Activated CD4-positive, alpha-beta T cell treated with anti-CD3 and anti-CD28 coated beads, Interleukin-10, Interleukin-2, amounts not matched to agents 100 ng/mL and 50 ng/mL, durations not matched to agents 16 hours and 8 hours (primary cell): ENCODE measurements around the gene UQCRQ.
"Not testable (repeated sequence)": the region's sequence is repeated elsewhere in the genome, so short reads cannot be mapped to it uniquely, and the experiment has no call there.

Experiments
- DNase-seq: peaks from one replicate; pipeline ENCODE4 v3.0.0-alpha.2; 2020

UQCRQ gene

DNA sequence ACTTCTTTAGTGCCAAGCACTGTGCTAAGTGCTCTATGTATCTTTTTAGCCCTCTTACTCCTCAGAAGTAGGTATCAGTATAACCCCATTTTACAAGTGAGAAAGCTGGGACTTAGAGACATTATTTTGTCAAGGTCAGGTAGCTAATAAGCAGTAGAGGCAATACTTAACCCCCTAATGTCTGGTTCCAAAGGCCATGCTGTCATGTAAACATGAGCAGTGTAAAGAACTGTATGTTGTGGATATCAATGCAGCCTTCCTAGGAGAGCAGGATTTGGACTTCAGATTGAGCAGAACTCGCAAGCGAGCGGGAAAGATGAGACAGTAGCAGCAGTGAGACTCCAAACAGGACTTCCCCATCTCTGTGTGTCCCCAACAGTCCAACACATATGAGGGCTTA is 32.4 kb upstream of the UQCRQ start:
- no peak for DNase-seq

DNA sequence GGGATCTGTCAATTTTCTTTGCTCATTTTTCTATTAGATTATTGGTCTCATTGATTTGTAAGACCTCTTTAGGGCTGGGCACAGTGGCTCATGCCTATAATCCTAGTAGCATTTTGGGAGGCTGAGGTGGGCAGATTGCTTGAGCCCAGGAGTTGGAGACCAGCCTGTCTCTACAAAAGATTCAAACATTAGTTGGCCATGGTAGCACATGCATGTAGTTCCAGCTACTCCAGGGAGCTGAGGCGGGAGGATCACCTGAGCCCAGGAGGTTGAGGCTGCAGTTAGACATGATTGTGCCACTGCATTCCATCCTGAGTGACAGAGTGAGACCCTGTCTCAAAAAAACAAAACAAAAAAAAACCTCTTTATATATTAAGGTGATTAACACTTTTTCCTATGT is 29.6 kb upstream of the UQCRQ start:
- no peak for DNase-seq

DNA sequence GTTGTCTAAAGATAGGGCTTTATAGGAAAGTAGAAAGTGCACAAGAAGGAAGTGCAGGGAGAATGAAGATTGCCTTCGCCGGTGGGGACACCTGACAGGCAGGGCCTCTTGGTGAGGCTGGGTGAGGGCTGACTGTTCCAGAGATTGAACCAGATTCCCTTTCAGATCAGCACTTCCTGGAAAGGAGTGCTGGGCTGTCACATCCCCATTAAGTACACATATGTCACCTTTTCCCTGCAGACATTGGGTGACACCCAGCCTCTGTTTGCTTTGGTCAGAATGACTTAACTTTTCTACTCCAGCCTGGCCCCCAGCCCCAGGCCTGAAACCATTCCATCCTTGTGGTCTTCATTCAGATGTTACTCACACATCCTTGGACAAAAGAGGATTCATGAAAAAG is 28.6 kb upstream of the UQCRQ start:
- DNase-seq = no peak

DNA sequence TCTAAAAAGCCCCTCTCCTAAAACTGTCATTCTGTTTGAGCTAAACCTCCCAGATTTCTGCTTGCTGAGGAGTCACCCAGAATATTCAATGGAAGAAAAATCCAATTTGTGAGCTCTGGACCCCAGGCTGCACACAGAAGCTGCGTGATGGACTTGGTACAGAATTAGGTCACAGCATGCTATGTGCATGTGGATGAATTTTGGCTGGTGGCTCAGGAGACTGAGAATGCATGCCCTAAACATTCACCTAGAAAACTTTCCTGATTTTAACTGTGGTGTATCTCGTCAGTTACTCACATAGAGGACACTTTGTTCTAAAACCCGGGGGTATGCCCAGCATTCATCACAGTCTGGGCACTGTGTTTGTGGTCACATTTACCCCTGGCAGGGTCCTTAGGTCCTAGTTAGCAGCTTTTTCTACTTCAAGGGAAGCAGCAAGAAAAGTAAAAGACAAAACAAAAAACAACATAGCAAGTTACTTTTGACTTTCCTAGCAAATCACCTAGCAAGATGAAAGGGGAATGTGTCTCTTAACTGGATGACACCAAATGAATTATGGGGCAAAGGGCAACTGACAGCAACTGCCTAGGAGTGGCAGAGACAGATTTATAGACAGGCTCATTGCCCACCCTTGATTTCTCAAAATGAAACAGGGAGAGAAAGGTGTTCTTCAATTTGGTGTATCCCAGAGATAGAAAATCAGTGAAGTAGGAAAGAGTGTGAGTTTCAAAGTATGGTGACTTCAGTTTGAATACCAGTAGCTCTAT is 27.7 kb upstream of the UQCRQ start:
- no peak for DNase-seq

DNA sequence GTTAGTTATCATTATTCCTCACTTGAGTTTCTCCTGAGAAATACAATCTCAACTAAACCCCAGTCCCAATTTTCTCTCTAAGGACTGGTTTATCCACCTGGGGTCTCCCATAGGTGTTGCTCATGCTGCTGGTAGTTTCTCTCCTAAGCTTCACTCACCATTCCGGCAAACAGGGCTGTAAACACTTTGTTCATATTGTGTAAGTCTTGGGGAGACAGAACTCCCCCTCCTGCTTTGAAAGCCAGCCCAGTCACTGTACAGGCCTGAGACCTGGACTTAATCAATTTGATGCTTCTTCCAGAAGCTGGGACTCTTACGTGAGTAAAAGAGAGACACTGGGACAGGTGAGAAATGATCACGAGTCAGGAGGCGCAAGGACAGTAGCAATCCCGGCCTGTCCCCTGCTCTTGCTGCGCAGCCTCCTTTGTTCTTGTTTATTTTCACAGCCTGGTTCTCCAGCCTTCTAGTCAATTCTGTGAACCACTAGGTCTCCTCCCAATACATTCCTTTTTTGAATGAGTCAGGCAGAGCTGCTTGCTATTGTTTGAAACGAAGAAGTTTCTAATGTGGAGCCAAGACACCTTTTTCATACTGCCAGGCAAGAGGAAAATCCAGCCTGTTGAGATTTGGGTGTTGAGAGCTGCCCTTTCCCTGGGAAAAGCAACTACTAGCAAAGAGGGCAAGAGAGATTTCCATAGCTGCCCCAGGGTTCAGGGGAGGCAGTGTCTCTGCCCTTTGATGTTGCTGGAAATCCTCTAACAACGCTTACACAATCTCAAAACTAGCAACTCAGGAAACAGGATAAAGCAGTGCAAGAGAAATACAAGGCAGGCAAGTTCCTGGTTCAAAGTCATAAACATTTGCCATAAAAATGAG is 26.8 kb upstream of the UQCRQ start:
- DNase-seq = no peak

DNA sequence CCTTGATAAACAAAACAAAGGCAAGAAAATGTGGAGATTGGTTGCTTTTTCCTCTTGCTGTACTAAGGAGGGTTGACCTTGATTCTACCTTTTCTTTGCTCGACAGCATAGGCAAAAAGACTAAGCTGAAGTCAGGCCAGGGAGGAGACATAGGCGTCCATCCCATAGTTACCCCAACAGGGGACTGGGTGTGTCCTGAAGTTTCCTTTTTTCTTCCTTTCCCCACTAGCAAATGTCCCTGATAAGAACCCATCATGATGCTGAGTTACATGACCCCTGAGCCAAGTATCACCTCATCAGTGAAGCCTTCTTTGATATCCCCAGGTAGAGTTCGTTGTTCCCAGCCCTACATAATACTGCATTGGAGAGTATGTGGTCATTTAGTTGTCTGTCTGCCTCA is 26.1 kb upstream of the UQCRQ start:
- no peak for DNase-seq

DNA sequence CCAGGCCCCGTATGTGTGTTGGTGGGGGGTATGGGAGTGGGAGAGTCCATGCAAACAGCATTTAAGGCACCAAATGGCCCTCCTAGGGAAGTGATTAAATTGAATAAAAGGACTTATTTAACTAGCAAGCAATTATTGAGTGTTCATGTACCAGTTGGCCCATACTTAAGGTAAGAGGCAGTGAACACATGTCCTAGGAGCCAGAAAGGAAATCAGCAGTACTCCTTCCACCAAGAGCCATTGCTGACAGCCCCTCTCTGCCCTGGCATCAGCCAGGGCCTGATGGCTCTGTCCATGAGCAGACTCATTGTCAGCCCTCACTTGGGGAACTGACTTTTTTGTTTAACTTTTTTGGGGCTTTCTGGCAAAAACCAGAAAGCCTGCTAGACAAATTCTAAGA is 25.5 kb upstream of the UQCRQ start:
- no peak for DNase-seq

DNA sequence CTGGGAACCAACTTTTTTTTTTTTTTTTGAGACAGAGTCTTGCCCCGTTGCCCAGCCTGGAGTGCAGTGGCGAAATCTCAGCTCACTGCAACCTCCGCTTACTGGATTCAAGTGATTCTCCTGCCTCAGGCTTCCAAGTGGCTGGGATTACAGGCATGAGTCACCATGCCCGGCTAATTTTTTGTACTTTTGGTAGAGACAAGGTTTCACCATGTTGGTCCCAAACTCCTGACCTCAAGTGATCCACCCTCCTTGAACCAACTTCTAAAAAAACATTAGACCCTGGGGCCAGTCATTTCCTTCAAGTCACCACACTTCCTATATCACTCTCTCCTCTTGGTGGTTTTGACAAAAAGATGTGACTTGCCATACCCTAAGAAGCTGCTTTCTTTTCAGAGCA is 25.1 kb upstream of the UQCRQ start:
- DNase-seq = no peak

DNA sequence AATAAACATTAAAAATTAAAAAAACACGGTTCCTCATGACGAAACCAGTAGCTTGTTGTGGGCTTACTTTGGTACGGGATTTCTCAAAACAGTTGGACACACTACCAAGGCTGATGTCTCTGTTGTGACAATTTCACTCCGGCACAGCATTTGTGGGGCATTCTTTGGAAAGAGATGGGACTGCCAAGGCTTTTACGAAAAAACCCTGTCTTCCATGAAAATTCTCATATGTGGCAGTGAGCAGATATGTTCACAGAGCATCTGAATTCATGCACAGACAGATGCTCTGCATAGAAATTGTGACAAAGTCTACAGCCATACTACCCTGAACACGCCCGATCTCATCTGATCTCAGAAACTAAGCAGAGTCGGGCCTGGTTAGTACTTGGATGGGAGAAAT is 18.2 kb upstream of the UQCRQ start:
- no peak for DNase-seq

DNA sequence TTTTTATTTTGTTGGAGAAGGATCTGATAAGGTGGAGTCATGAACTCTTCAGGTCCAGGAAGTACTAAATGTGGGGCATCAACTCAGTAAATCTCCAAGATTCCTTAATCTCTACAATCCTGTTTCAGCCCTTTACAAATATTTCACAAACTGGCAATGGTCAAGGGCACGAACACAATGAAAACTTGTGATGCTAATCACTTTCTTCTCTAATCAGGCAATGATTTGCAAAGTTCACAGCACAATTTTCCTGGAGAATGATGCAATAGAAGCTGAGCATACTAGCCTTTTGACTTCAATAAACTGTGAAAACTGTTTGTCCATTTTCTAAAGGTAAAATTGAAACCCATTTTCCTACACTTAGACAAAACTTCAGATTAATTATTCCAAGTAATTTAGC is 17.1 kb upstream of the UQCRQ start:
- DNase-seq = no peak

DNA sequence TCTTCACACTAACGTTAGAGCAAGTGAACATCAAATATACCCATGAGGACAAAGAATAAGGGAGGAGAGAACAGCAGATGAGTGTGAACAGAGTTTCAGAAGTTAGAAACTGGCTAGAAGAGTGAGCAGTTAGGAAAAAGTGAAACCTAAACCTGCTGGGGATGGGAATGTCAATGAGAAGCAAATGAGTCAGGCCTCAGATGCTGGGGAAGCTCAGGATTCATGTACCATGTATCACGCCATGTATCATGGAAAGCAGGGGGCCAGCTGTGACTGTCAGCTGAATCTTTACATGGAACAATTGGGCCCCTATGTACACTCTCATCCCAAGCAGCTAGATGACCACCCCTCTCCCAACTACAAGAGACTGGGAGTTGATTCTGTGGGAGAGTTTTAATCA is 16.4 kb upstream of the UQCRQ start:
- DNase-seq = no peak

DNA sequence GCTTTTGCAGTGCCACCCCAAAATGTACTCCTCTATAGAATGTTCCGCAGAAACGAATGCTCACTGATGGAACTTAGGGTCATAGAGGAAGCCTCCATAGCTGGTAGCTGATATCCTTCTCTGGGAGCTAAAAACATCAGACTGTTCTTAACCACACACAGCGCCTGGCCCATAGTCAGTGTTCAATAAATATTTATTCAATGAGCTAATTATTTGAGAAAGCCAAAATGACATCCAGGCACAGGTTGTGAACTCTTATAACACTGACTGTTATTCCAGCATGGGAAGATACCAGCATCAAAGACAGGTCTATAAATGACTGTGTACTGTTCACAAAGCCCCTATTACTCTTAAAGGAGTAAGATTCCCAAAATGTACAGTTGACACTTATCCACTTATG is 13.1 kb upstream of the UQCRQ start:
- DNase-seq = no peak

DNA sequence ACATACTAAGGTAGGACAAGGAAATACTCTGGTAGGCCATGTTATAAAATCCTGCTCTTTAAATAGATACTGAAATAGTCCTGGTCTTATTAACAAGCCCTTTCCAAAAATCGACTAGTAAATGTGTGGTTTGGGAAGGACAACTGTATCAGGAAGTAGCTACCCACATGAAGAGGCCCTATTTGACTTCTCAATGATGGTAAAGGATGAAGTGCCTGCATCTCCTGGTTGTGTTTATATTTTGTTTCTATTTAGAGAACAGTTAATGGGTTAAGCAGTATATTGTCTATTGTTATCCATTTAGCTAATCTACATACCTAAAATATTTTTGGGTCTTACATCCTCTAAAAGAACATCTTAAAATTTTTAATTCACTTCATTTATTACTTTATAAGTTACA is 12.7 kb upstream of the UQCRQ start:
- no peak for DNase-seq

DNA sequence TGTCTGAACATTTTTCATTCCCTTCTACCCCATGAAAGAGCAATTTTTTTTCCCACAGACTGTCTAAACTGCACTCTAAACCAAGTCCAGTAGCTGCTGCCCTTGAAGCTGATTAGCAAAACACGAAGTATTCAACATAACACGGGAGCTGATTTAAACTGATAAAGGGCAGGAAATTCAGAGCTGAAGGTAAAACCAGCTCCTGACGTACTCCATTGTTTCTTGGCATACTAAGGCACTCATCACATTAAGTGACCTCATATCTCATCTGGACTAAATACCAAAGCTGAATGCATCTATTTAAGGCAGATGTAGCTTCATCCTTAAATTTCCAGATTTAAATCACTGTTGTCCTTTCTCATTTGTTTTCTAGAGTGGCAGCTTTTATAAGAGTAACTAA is 12.1 kb upstream of the UQCRQ start:
- DNase-seq = no peak

DNA sequence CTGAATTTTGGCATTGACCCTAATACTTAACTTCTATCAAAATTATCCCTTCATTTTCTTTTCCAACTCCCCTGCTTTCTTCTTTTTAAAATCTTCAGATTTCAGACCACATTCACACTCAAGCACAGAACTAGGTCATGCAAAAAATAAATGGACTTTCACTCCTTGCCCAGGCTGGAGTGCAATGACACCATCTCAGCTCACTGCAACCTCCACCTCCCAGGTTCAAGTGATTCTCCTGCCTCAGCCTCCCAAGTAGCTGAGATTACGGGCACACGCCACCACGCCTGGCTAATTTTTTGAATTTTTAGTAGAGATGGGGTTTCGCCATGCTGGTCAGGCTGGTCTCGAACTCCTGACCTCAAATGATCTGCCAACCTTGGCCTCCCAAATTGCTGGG is 11.4 kb upstream of the UQCRQ start:
- not testable (repeated sequence) for DNase-seq

DNA sequence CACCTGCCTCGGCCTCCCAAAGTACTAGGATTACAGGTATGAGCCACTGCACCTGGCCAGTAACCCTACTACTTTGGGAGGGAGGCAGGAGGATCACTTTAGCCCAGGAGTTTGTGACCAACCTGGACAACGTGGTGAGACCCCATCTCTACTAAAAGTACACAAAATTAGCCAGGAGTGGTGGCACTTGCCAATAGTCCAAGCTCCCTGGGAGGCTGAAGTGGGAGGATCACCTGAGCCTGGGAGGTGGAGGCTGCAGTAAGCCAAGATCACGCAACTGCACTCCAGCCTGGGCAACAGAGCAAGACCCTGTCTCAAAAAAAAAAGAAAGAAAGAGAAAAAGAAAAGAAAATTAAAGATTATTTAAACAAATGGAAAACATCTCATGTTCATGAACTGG is 10.4 kb upstream of the UQCRQ start:
- DNase-seq = no peak

DNA sequence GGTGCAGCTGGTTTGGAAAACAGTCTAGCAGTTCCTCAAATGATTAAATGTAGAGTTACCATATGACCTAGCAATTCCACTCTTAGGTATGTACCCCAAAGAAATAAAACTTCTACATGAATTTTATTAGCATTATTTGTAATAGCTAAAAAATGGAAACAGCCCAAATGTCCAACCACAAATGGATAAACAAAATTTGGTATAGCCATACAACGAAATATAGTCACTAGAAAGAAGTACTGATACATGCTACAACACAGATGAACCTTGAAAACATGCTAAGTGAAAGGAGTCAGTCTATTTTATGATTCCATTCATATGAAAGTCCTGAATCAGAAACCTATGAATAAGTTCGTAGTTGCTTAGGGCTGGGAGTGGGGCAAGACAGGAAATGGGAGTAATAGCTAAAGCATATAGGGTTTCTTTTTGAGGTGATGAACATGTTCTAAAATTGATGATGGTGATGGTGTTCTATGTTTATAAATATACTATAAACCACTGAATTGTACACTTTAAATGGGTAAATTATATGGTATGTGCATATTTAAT is 6.5 kb upstream of the UQCRQ start:
- DNase-seq = peak; percentile 5

DNA sequence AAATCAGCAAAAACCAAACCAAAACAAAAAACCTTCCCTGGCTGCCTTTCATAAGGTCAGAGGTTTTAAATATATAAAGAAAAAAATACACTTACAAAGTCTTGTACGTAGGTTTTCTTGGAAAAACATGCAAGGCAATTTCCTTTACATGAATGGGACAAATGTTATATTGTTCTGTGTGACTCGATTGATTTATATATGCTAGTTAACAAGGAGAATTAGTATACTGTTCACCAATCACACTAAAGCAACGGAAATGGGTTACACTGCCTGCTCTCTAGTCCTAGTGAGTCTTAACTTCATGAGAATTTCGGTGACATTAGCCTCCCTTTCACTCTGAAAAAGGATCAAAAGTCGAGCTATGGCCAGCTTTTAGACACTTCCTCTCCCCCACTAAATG is 5.7 kb upstream of the UQCRQ start:
- DNase-seq = no peak

DNA sequence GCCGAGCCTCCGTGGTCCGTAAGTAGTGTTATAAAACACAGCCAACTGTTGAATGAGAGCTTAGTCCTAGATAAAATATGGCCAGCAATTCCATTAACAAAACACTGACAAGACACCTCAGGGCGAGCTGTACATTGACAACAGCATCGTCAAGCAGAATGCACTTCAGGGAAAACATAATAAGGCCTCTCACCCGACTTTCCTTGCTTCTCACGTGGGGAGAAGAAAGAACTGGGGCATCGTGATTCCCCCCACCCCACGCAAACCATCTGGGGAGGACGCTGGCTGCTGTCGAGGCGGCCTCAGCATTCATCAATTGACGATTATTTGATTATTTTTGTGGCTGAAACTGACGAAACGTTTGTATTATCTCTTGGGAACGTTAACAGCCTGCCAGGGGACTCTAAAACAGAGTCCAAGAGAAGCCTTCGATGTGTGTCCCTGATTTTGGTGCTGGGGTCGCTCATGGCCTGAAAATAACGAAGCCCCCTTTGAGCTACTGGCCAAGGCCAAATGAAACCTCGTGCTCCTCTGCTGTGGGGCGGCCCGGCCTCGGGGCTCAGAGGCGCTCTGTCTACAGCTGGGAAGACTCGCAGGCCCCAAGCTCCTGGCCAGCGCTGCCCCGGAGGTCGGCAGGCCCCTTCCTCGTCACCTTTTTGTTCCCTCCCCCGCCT is 637 bp upstream of the UQCRQ start:
- DNase-seq = no peak

DNA sequence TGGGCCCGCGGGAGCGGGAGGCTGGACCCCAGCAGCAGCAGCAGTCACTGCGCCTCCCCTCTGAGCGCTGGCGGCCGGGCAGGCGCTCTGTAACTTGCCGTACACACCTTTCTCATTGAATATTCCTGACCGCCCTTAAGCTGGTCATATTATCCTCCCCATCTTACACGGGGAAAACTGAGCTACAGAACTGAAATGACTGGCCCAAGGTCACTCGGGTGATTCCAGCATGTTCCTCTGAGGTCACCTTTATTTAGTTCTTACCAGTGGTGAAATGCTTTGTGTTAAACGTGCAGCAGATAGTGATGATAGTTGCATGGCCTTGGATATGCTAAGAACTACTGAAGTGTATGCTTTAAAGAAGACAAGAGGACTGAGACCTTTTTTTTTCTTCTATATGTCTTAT is 607 bp downstream of the UQCRQ start:
- no peak for DNase-seq

DNA sequence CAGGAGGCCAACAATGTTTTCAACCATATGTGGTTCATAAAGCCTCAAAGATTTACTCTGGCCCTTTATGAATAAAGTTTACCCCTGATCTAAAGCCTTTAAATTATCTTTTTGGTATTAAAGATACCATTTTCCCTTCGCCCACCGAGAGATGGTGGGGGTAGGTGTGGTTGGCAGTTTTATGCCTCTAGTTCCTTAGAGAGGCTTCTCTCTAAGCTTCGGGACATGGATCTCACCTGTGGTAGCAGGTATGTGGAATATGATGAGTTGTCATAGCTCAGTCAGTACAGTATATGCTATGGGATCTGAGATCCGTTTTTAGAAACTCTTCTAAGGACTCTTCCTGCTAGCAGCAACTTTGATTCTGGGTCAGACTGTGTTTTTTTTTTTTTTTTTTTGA is 2.3 kb downstream of the UQCRQ start:
- no peak for DNase-seq

DNA sequence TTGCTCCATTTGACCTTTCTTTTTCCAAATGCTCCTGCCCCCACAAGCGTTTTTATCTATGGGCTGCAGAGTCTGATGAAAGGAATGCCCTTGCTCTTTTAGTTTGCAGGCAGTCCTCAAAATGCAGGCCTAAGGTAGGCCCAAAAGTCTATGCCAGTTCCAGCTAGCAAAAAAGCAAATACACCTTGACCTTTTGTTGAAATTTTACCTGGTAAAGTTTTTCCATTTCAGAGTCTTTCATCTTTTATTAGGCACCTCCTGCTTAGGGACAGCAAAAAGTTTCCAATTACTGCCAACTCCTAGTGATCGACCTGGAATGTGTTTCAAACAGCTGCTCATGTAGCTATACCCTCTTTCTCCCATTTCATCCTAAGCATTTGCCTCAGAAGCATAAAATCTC is 4.4 kb downstream of the UQCRQ start:
- no peak for DNase-seq

DNA sequence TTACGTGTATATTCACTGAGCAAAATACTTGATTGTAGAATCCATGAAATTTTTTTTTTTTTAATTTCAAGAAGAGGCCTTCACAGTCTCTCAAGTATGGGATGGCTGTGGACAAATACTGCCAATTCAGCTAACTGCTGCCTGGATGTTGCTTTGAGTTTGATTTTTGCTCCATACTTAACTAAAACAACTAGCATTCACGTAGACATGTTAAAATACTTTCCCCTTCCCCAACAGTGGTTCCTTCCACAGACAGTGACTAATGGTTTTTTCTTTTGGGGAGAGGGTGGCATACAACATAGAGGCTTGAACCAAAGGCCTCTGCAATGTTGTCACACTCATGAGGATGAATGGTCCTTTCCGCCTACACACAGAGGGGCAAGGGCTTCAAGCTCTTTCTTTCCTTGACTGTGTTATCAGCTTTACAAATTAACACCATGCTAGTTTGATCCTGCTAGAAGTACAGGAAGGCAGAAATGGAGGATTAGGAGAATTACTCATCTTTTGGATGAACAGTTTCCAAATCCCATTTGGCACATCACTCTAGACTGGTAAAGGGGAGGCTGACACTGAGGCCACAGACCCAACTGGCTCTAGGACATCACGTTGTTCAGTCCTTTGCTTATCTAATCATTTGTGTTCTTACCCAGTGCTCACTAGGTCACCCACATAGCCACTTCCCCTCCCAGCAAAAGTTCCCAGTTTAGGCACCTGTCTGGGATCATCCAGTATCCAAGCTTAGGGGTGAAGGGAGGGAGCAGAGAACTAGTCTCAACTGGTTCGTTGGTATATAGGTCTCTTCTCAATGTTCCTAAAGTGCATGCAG is 5.2 kb downstream of the UQCRQ start:
- no peak for DNase-seq
